GM13976 (cell line): ENCODE data around the gene LOXHD1.

ENCODE experiments used
- DNase-seq: peaks from one replicate; pipeline ENCODE4 v3.0.0; 2012; ENCODE audit warnings: low spot score
- CTCF ChIP-seq: IDR thresholded peaks from 2 replicates; pipeline ENCODE4 v1.5.1; 2012; ENCODE audit warnings: borderline replicate concordance, mild to moderate bottlenecking; ENCODE audit not compliant: insufficient read depth; ENCODE audit errors: extremely low read depth, missing control alignments, control extremely low read depth
- in situ Hi-C: fragments of 300-500 bp; cut with MboI; formaldehyde crosslinking; loops from one replicate; pipeline ENCODE4 v1.12.0; 2022; ENCODE audit warnings: low sequenced_read_pairs, mixed read lengths, inconsistent platforms; ENCODE audit not compliant: unreplicated experiment

Gene LOXHD1

GRCh38 chr18:46460754-46461153, 196.3 kb downstream of the LOXHD1 start:
- no peak for DNase-seq
- in situ Hi-C loops = no loop called here
- no peak for TF ChIP-seq CTCF

- no peak for TF ChIP-seq CTCF
- in situ Hi-C loops = no loop called here
- DNase-seq = no peak
Observed at GRCh38 chr18:46459789-46460455, 197.1 kb downstream of the LOXHD1 start.

GRCh38 chr18:46458472-46458871, 198.5 kb downstream of the LOXHD1 start:
- in situ Hi-C loops = no loop called here
- no peak for TF ChIP-seq CTCF
- DNase-seq = no peak

- TF ChIP-seq CTCF = no peak
- DNase-seq = no peak
- in situ Hi-C loops = no loop called here
Observed at GRCh38 chr18:46456691-46457090, 200.3 kb downstream of the LOXHD1 start.

GRCh38 chr18:46452820-46453219, 204.2 kb downstream of the LOXHD1 start:
- TF ChIP-seq CTCF = no peak
- no peak for DNase-seq
- in situ Hi-C loops = no loop called here

- in situ Hi-C loops = no loop called here
- no peak for TF ChIP-seq CTCF
- DNase-seq = no peak
Observed at GRCh38 chr18:46449499-46449898, 207.5 kb downstream of the LOXHD1 start.

GRCh38 chr18:46449033-46449432, 208.0 kb downstream of the LOXHD1 start:
- DNase-seq = no peak
- in situ Hi-C loops = no loop called here
- no peak for TF ChIP-seq CTCF
